ENCODE results near the gene FLAD1. TPM values are rescaled to one million over a fixed set of nuclear protein-coding genes. Genes with fewer than 3 reads are reported as not detected.
A peak's percentile ranks its signal among the peaks of the same experiment; 100 is the strongest.

The FLAD1 gene
- total RNA-seq, 3 donors from 2014 or later (not counting 1 experiment from before 2014, with no cell fraction given), result 32.1 to 47.6 (median 38.7) TPM

- H3K27me3 ChIP-seq (ENCODE audit: control insufficient read depth, insufficient read depth, low read length), result no peaks in the 10 kb centered on the region
- H3K27ac ChIP-seq (ENCODE audit: low read length), result no peak overlapping the region
- no peaks in the 10 kb centered on the region for H3K9me3 Mint-ChIP-seq
- H3K4me1 ChIP-seq (ENCODE audit: control insufficient read depth, insufficient read depth, low read length), result peaks cover 58% of the 10 kb centered on the region
- H3K9me3 ChIP-seq (ENCODE audit: control insufficient read depth, insufficient read depth, low read length), result no peaks in the 10 kb centered on the region
- no peaks in the 10 kb centered on the region for H3K36me3 ChIP-seq (ENCODE audit: control insufficient read depth, insufficient read depth, low read length)
- intact Hi-C loops (cut with micrococcal nuclease), result loop anchor here (5.0 kb wide), 4 partner anchors 33 to 382 kb away; partner anchors contain the start of genes ADAR, CKS1B, EFNA4 and SHC1
- no peak for TF ChIP-seq CTCF (IDR thresholded peaks at IDR 0.05)
- DNase-seq, result peak in 1 of 2 donors; percentile 25
- ATAC-seq, result no peak
- peaks cover 19 to 44% of the 10 kb centered on the region in 2 donors for H3K4me1 Mint-ChIP-seq
- H3K27me3 Mint-ChIP-seq (ENCODE audit: low read depth in 2 of 2), result no peaks in the 10 kb centered on the region
- peak overlapping the region; percentile 76 for H3K4me3 Mint-ChIP-seq
- no peak overlapping the region for H3K4me3 ChIP-seq (ENCODE audit: low read length)
- 98% methylated on average over 7 of the region's 7 CpGs for WGBS (ENCODE audit: insufficient coverage)
- H3K36me3 Mint-ChIP-seq, result no peaks in the 10 kb centered on the region
- peak overlapping the region; percentile 99 to 100 for H3K27ac Mint-ChIP-seq
Measured at GRCh38 chr1:154938604-154939399, 44.3 kb upstream of the FLAD1 start.

- Mint-ChIP-seq H3K4me1 (peaks cover 19 to 49% of the 10 kb centered on the region in 2 donors), H3K36me3 (no peaks in the 10 kb centered on the region), H3K27ac (peak overlapping the region; percentile 9 to 30), H3K4me3 (peak overlapping the region; percentile 21), H3K27me3 (ENCODE audit: low read depth in 2 of 2) (no peaks in the 10 kb centered on the region), H3K9me3 (no peaks in the 10 kb centered on the region)
- Histone ChIP-seq H3K4me1 (ENCODE audit: control insufficient read depth, insufficient read depth, low read length) (peaks cover 69% of the 10 kb centered on the region), H3K36me3 (ENCODE audit: control insufficient read depth, insufficient read depth, low read length) (peaks cover 8% of the 10 kb centered on the region), H3K9me3 (ENCODE audit: control insufficient read depth, insufficient read depth, low read length) (no peaks in the 10 kb centered on the region), H3K4me3 (ENCODE audit: low read length) (no peak overlapping the region), H3K27me3 (ENCODE audit: control insufficient read depth, insufficient read depth, low read length) (no peaks in the 10 kb centered on the region), H3K27ac (ENCODE audit: low read length) (no peak overlapping the region)
- no peak for TF ChIP-seq CTCF (IDR thresholded peaks at IDR 0.05)
- no CpG with 5 or more reads among the region's 1 CpG for WGBS (ENCODE audit: insufficient coverage)
- no peak for ATAC-seq
- DNase-seq, result peak in 1 of 2 donors; percentile 26
- intact Hi-C loops (cut with micrococcal nuclease), result no loop called here
Measured at GRCh38 chr1:154940213-154940560, 43.0 kb upstream of the FLAD1 start.

- ATAC-seq, result no peak
- Mint-ChIP-seq H3K4me3 (peak overlapping the region; percentile 21), H3K27me3 (ENCODE audit: low read depth in 2 of 2) (no peaks in the 10 kb centered on the region), H3K27ac (peak overlapping the region; percentile 9 to 30), H3K9me3 (no peaks in the 10 kb centered on the region), H3K36me3 (no peaks in the 10 kb centered on the region), H3K4me1 (peaks cover 19 to 49% of the 10 kb centered on the region in 2 donors)
- 65% methylated on average over 8 of the region's 8 CpGs for WGBS (ENCODE audit: insufficient coverage)
- peaks cover 13% of the 10 kb centered on the region for H3K36me3 ChIP-seq (ENCODE audit: control insufficient read depth, insufficient read depth, low read length)
- H3K27ac ChIP-seq (ENCODE audit: low read length), result no peak overlapping the region
- intact Hi-C loops (cut with micrococcal nuclease), result no loop called here
- H3K9me3 ChIP-seq (ENCODE audit: control insufficient read depth, insufficient read depth, low read length), result no peaks in the 10 kb centered on the region
- peaks cover 67% of the 10 kb centered on the region for H3K4me1 ChIP-seq (ENCODE audit: control insufficient read depth, insufficient read depth, low read length)
- no peaks in the 10 kb centered on the region for H3K27me3 ChIP-seq (ENCODE audit: control insufficient read depth, insufficient read depth, low read length)
- H3K4me3 ChIP-seq (ENCODE audit: low read length), result no peak overlapping the region
- DNase-seq, result peak in 1 of 2 donors; percentile 36
- no peak for TF ChIP-seq CTCF (IDR thresholded peaks at IDR 0.05)
Measured at GRCh38 chr1:154940651-154941194, 42.4 kb upstream of the FLAD1 start.
